SK-N-SH (cell line): Measurements from ENCODE around the gene ATP6AP1. TPM values are rescaled to one million over a fixed set of nuclear protein-coding genes. Genes with fewer than 3 reads are reported as not detected.

ENCODE experiments used
- CTCF ChIA-PET: fragments of 300-600, 350-600 bp; formaldehyde crosslinking; extraction: SDS; loops from one replicate; lab custom pipeline; 2021; lab: Yijun Ruan, JAX
- POLR2A ChIA-PET: fragments of 350-600 bp; sonication (Branson Sonifier 250); formaldehyde crosslinking; extraction: SDS; loops from one replicate; lab custom pipeline; 2020; ENCODE audit warnings: antibody characterized with exemption, inconsistent platforms; lab: Yijun Ruan, JAX
- DNase-seq: peaks from one replicate; pipeline ENCODE4 v3.0.0; 2012
- H2AFZ ChIP-seq: fragments of 200-600 bp; sonication (generic); 2 replicates; pipeline ENCODE4 v1.8.1; 2016; ENCODE audit warnings: antibody characterized with exemption, mild to moderate bottlenecking, low read depth
- H3F3A ChIP-seq: fragments of 200-600 bp; sonication (generic); replicated peaks from 2 replicates; pipeline ENCODE3; 2016; ENCODE audit warnings: antibody characterized with exemption, mild to moderate bottlenecking; ENCODE audit not compliant: insufficient read depth
- H3K27ac ChIP-seq, 2 experiments: fragments of 200-500 bp in 1 of 2; fragments of 200-600 bp in 1 of 2; sonication (Bioruptor generic) in 1 of 2; sonication (generic), shearing (Covaris generic) in 1 of 2; 2 replicates each; pipeline versions ENCODE4 v1.5.1 to v1.6.1; 2014 to 2016; ENCODE audit warnings: low read depth in 2 of 2, inconsistent platforms in 1 of 2, low read length in 1 of 2, mild to moderate bottlenecking in 1 of 2, mixed read lengths in 1 of 2
- H3K27me3 ChIP-seq: fragments of 200-600 bp; sonication (generic), shearing (Covaris generic); 2 replicates; pipeline ENCODE4 v1.6.1; 2016; ENCODE audit warnings: mixed run types; ENCODE audit not compliant: insufficient read depth
- H3K36me3 ChIP-seq, 2 experiments: fragments of 200-500 bp in 1 of 2; fragments of 200-600 bp in 1 of 2; sonication (Bioruptor generic) in 1 of 2; sonication (generic) in 1 of 2; replicated peaks in 1 of 2; 2 replicates each; pipeline versions ENCODE3 to v1.5.1; 2014 to 2016; ENCODE audit warnings: low read length in 1 of 2, mild to moderate bottlenecking in 1 of 2; ENCODE audit not compliant: insufficient read depth in 2 of 2, control insufficient read depth in 1 of 2
- H3K4me1 ChIP-seq, 2 experiments: fragments of 200-500 bp in 1 of 2; fragments of 200-600 bp in 1 of 2; sonication (Bioruptor generic) in 1 of 2; sonication (generic), shearing (Covaris generic) in 1 of 2; 2 replicates each; pipeline versions ENCODE4 v1.5.1 to v1.6.1; 2014 to 2016; ENCODE audit warnings: low read depth in 1 of 2, low read length in 1 of 2, mixed run types in 1 of 2; ENCODE audit not compliant: insufficient read depth in 2 of 2, control insufficient read depth in 1 of 2
- H3K4me2 ChIP-seq: fragments of 200-600 bp; sonication (generic), shearing (Covaris generic); 2 replicates; pipeline ENCODE4 v1.6.1; 2017; ENCODE audit warnings: mixed run types
- H3K4me3 ChIP-seq, 2 experiments: fragments of 200-500 bp in 1 of 2; fragments of 200-600 bp in 1 of 2; sonication (Bioruptor generic) in 1 of 2; sonication (generic), shearing (Covaris generic) in 1 of 2; 2 replicates each; pipeline versions ENCODE4 v1.5.1 to v1.8.1; 2014 to 2016; ENCODE audit warnings: low read depth in 2 of 2, inconsistent platforms in 1 of 2, low read length in 1 of 2, mild to moderate bottlenecking in 1 of 2, mixed read lengths in 1 of 2, moderate library complexity in 1 of 2
- H3K79me2 ChIP-seq: fragments of 200-600 bp; sonication (generic); 2 replicates; pipeline ENCODE4 v1.8.1; 2017; ENCODE audit warnings: mild to moderate bottlenecking; ENCODE audit not compliant: insufficient read depth
- H3K9ac ChIP-seq: fragments of 200-600 bp; sonication (generic); 2 replicates; pipeline ENCODE4 v1.6.1; 2017; ENCODE audit warnings: mixed run types
- H3K9me2 ChIP-seq: fragments of 200-600 bp; sonication (generic); 2 replicates; pipeline ENCODE4 v1.6.1; 2017; ENCODE audit warnings: mixed run types
- H3K9me3 ChIP-seq: fragments of 200-600 bp; sonication (generic); 2 replicates; pipeline ENCODE4 v1.6.1; 2017; ENCODE audit warnings: mixed run types, mild to moderate bottlenecking, moderate library complexity
- H4K20me1 ChIP-seq: fragments of 200-600 bp; sonication (generic); 2 replicates; pipeline ENCODE4 v1.6.1; 2017; ENCODE audit warnings: mild to moderate bottlenecking, mixed run types; ENCODE audit not compliant: insufficient read depth
- CTCF ChIP-seq: fragments of 200-600 bp; sonication (generic); IDR thresholded peaks from 2 replicates; pipeline ENCODE4 v1.6.1; 2017; ENCODE audit warnings: antibody characterized with exemption, mild to moderate bottlenecking, moderate library complexity
- ELF1 ChIP-seq: IDR thresholded peaks from 2 replicates; pipeline ENCODE4 v1.4.0; 2012
- FOSL2 ChIP-seq: IDR thresholded peaks from 2 replicates; pipeline ENCODE4 v1.4.0; 2012; ENCODE audit warnings: low read depth, mild to moderate bottlenecking, moderate library complexity, borderline replicate concordance
- FOXM1 ChIP-seq: IDR thresholded peaks from 2 replicates; pipeline ENCODE4 v1.4.0; 2012; ENCODE audit warnings: low read depth, mild to moderate bottlenecking
- GABPA ChIP-seq: IDR thresholded peaks from 2 replicates; pipeline ENCODE4 v1.4.0; 2012; ENCODE audit warnings: low read depth, mild to moderate bottlenecking
- GATA2 ChIP-seq: sonication (generic); formaldehyde crosslinking; IDR thresholded peaks from 2 replicates; pipeline ENCODE4 v1.5.0; 2020; ENCODE audit warnings: mild to moderate bottlenecking, missing genetic modification reagents
- JUND ChIP-seq: IDR thresholded peaks from 2 replicates; pipeline ENCODE4 v1.4.0; 2012
- MXI1 ChIP-seq: IDR thresholded peaks from 2 replicates; pipeline ENCODE4 v1.6.1; 2012; ENCODE audit warnings: mild to moderate bottlenecking, low read depth, low read length, improper control_type of control experiment
- NRF1 ChIP-seq: IDR thresholded peaks from 2 replicates; pipeline ENCODE4 v1.6.1; 2012; ENCODE audit warnings: low read depth, mild to moderate bottlenecking, low read length
- POLR2AphosphoS5 ChIP-seq: IDR thresholded peaks from 2 replicates; pipeline ENCODE4 v1.6.1; 2012; ENCODE audit warnings: low read depth, low read length
- RAD21 ChIP-seq: IDR thresholded peaks from 2 replicates; pipeline ENCODE4 v1.6.1; 2012; ENCODE audit warnings: mild to moderate bottlenecking, low read length
- REST ChIP-seq: IDR thresholded peaks from 2 replicates; pipeline ENCODE4 v1.6.1; 2012; ENCODE audit warnings: mild to moderate bottlenecking, low read depth, low read length, moderate library complexity
- TAF1 ChIP-seq: IDR thresholded peaks from 2 replicates; pipeline ENCODE4 v1.6.1; 2012; ENCODE audit warnings: low read depth, mild to moderate bottlenecking, low read length, moderate library complexity, borderline replicate concordance
- TEAD4 ChIP-seq: IDR thresholded peaks from 2 replicates; pipeline ENCODE4 v1.4.0; 2012; ENCODE audit warnings: mild to moderate bottlenecking, borderline replicate concordance; ENCODE audit not compliant: insufficient read depth
- WGBS: methylation state at CpG from one replicate; pipeline ENCODE4 v1.1.6; 2017; ENCODE audit warnings: low lambda C conversion rate; 5-methylcytosine and 5-hydroxymethylcytosine counted together
- polyA plus RNA-seq, 3 experiments: library from polyadenylated mRNA; depleted of rRNA; stranded (reverse); fragments of >200 nt; gene quantifications; 2 replicates each; pipeline ENCODE4 v1.2.3, GENCODE V29; 2012
- TF ChIP-seq, protein P1 (sequence below): IDR thresholded peaks from 2 replicates; pipeline ENCODE4 v1.4.0; 2012; ENCODE audit warnings: low read depth, borderline replicate concordance
- TF ChIP-seq, protein P2 (sequence below): IDR thresholded peaks from 2 replicates; pipeline ENCODE4; 2012
- TF ChIP-seq, protein P3 (sequence below): fragments of 150-350 bp; IDR thresholded peaks from 2 replicates; pipeline ENCODE4 v1.6.1; 2016; ENCODE audit warnings: mild to moderate bottlenecking, low read depth, low read length
- TF ChIP-seq, protein P4 (sequence below): fragments of 150-350 bp; IDR thresholded peaks from 2 replicates; pipeline ENCODE4 v1.6.1; 2017; ENCODE audit warnings: antibody characterized with exemption, low read length, low read depth, borderline replicate concordance

Gene ATP6AP1
- polyA plus RNA-seq, 1 of the 3 experiments (the other 2 are of a cell fraction): 102 TPM

DNA sequence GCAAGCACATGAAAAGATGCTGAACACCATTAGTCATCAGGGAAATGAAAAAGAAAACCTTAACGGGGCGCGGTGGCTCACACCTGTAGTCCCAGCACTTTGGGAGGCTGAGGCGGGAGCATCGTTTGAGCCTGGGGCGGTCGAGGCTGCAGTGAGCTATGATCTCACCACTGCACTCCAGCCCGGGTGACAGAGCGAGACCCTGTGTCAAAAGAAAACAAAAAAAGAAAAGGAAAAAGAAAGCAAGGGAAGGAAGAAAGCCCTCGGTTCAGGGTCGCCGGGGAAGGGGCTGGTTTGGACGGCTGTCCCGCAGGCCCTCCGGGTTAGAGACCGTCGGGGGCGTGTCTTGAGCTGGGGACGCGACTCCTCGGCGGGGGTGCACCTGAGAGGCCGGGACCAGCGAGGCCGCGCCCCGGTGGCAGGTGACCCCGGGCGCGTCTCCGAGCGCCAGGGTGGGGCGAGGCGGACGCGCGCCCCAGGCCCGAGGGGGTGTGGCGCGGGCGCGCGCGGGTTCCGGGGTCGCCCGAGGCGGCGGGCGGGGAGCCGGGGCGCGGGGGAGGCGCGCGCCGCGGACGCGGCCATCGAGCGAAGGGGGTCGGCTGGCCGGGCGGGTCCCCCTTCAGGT lies 29.1 kb downstream of the ATP6AP1 start:
- no peaks in the 10 kb centered on the region for H3K9me2 ChIP-seq
- H3K9me3 ChIP-seq: no peaks in the 10 kb centered on the region
- 0 out of 2 replicates have a peak overlapping the region, but pooled peaks have one; percentile 35 for H2AFZ ChIP-seq
- H3K27ac ChIP-seq: peak overlapping the region in 1 of 2 experiments; percentile 47; a peak in 1 of 4 replicates
- peaks cover 0 to 5% of the 10 kb centered on the region in 2 experiments for H3K36me3 ChIP-seq
- peak overlapping the region; percentile 50; the same call in 1 of the 2 replicates for H3K4me2 ChIP-seq
- peaks cover 33% of the 10 kb centered on the region for H3K79me2 ChIP-seq
- peak; percentile 78 for DNase-seq
- TF ChIP-seq RAD21 (no peak), TAF1 (no peak), POLR2AphosphoS5 (no peak), GABPA (no peak), TEAD4 (no peak), MXI1 (no peak), FOSL2 (no peak), FOXM1 (no peak), CTCF (no peak), ELF1 (no peak), NRF1 (no peak), GATA2 (no peak), REST (no peak), JUND (no peak)
- TF ChIP-seq, protein P1, sequence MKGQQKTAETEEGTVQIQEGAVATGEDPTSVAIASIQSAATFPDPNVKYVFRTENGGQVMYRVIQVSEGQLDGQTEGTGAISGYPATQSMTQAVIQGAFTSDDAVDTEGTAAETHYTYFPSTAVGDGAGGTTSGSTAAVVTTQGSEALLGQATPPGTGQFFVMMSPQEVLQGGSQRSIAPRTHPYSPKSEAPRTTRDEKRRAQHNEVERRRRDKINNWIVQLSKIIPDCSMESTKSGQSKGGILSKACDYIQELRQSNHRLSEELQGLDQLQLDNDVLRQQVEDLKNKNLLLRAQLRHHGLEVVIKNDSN: no peak
- TF ChIP-seq, protein P2, sequence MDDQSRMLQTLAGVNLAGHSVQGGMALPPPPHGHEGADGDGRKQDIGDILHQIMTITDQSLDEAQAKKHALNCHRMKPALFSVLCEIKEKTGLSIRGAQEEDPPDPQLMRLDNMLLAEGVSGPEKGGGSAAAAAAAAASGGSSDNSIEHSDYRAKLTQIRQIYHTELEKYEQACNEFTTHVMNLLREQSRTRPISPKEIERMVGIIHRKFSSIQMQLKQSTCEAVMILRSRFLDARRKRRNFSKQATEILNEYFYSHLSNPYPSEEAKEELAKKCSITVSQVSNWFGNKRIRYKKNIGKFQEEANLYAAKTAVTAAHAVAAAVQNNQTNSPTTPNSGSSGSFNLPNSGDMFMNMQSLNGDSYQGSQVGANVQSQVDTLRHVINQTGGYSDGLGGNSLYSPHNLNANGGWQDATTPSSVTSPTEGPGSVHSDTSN: no peak
- TF ChIP-seq, protein P3, sequence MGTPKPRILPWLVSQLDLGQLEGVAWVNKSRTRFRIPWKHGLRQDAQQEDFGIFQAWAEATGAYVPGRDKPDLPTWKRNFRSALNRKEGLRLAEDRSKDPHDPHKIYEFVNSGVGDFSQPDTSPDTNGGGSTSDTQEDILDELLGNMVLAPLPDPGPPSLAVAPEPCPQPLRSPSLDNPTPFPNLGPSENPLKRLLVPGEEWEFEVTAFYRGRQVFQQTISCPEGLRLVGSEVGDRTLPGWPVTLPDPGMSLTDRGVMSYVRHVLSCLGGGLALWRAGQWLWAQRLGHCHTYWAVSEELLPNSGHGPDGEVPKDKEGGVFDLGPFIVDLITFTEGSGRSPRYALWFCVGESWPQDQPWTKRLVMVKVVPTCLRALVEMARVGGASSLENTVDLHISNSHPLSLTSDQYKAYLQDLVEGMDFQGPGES: no peak
- TF ChIP-seq, protein P4, sequence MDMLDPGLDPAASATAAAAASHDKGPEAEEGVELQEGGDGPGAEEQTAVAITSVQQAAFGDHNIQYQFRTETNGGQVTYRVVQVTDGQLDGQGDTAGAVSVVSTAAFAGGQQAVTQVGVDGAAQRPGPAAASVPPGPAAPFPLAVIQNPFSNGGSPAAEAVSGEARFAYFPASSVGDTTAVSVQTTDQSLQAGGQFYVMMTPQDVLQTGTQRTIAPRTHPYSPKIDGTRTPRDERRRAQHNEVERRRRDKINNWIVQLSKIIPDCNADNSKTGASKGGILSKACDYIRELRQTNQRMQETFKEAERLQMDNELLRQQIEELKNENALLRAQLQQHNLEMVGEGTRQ: no peak
- peaks cover 4% of the 10 kb centered on the region for H3F3A ChIP-seq
- POLR2A ChIA-PET: interaction anchor here (0.6 to 0.7 kb wide), 2 partner anchors 10 to 13 kb away, joined by 3 to 4 read pairs; partner anchors contain the start of gene FAM50A
- CTCF ChIA-PET: interaction anchor here (1.0 kb wide), 1 partner anchor 70 kb away, joined by 6 read pairs; no protein-coding TSS in a partner anchor
- H3K4me3 ChIP-seq: peak overlapping the region; percentile 49 to 66; a peak in 3 of 4 replicates
- peak overlapping the region; percentile 68; the same call in 1 of the 2 replicates for H3K9ac ChIP-seq
- H4K20me1 ChIP-seq: peaks cover 31% of the 10 kb centered on the region
- H3K27me3 ChIP-seq: no peaks in the 10 kb centered on the region
- 25% methylated on average over 20 of the region's 65 CpGs for WGBS
- H3K4me1 ChIP-seq: peaks cover 0 to 12% of the 10 kb centered on the region in 2 experiments; a peak in 1 of 4 replicates
